SU-DHL-6 (cell line): ENCODE data around the gene PIGW.
A peak's percentile ranks its signal among the peaks of the same experiment; 100 is the strongest.

ENCODE experiments used
- H2AFZ ChIP-seq: fragments of 200-600 bp; sonication (generic); 2 replicates; pipeline ENCODE4 v1.6.1; 2014; ENCODE audit warnings: low read depth, mild to moderate bottlenecking, moderate library complexity, mixed read lengths, antibody characterized with exemption, low read length; ENCODE audit not compliant: severe bottlenecking
- H3F3A ChIP-seq: fragments of 200-600 bp; shearing (Covaris generic); 2 replicates; pipeline ENCODE4 v1.6.0; 2016; ENCODE audit warnings: antibody characterized with exemption, mild to moderate bottlenecking; ENCODE audit not compliant: insufficient read depth
- H3K27ac ChIP-seq: fragments of 200-600 bp; sonication (generic); 2 replicates; pipeline ENCODE4 v1.5.1; 2016; ENCODE audit warnings: low read depth, mild to moderate bottlenecking, low read length, moderate library complexity, mixed read lengths
- H3K27me3 ChIP-seq: fragments of 200-600 bp; sonication (generic), shearing (Covaris generic); 2 replicates; pipeline ENCODE4 v1.6.0; 2014; ENCODE audit warnings: mild to moderate bottlenecking, low read length
- H3K36me3 ChIP-seq: fragments of 200-600 bp; sonication (generic); 2 replicates; pipeline ENCODE4 v1.6.1; 2014; ENCODE audit warnings: mild to moderate bottlenecking, low read length, mixed read lengths
- H3K4me2 ChIP-seq: fragments of 300-600, 200-600 bp; shearing (Covaris generic), sonication (generic); 2 replicates; pipeline ENCODE4 v1.6.0; 2014; ENCODE audit warnings: low read length, low read depth, mild to moderate bottlenecking; ENCODE audit not compliant: poor library complexity, severe bottlenecking
- H3K4me3 ChIP-seq: fragments of 200-600 bp; sonication (generic); 2 replicates; pipeline ENCODE4 v1.5.1; 2014; ENCODE audit warnings: antibody characterized with exemption, low read length, mild to moderate bottlenecking, mixed read lengths; ENCODE audit not compliant: insufficient read depth, poor library complexity, severe bottlenecking
- H3K79me2 ChIP-seq: fragments of 200-600 bp; sonication (generic); 2 replicates; pipeline ENCODE4 v1.6.1; 2014; ENCODE audit warnings: mild to moderate bottlenecking, low read length, moderate library complexity; ENCODE audit not compliant: insufficient read depth
- H3K9ac ChIP-seq: fragments of 200-600 bp; sonication (generic); 2 replicates; pipeline ENCODE4 v1.7.0; 2014; ENCODE audit warnings: mild to moderate bottlenecking, low read length
- H3K9me2 ChIP-seq: fragments of 200-600 bp; sonication (generic); replicated peaks from 2 replicates; pipeline ENCODE4 v1.6.1; 2014; ENCODE audit warnings: low read length; ENCODE audit not compliant: insufficient read depth
- H3K9me3 ChIP-seq: fragments of 200-600 bp; sonication (generic); 2 replicates; pipeline ENCODE4 v1.6.1; 2014; ENCODE audit warnings: low read length, mixed read lengths; ENCODE audit not compliant: insufficient read depth
- H4K20me1 ChIP-seq: fragments of 200-600 bp; sonication (generic); 2 replicates; pipeline ENCODE4 v1.6.1; 2014; ENCODE audit warnings: low read depth, mild to moderate bottlenecking, antibody characterized with exemption, low read length, moderate library complexity, mixed read lengths
- CTCF ChIP-seq: fragments of 200-600 bp; sonication (generic); IDR thresholded peaks from one replicate; pipeline ENCODE4 v1.5.1; 2017; ENCODE audit warnings: antibody characterized with exemption, mild to moderate bottlenecking, low read length, moderate library complexity; ENCODE audit not compliant: insufficient read depth, poor library complexity, severe bottlenecking
- EZH2phosphoT487 ChIP-seq: fragments of 200-600 bp; sonication (generic), shearing (Covaris generic); conservative IDR thresholded peaks from 2 replicates; pipeline ENCODE4 v1.6.1; 2018; ENCODE audit warnings: mild to moderate bottlenecking, antibody characterized with exemption, low read length, moderate library complexity, mixed read lengths

Gene PIGW

GRCh38 chr17:36546418-36547093 is 11.8 kb downstream of the PIGW start:
- no peaks in the 10 kb centered on the region for H3K9me2 ChIP-seq
- H3K79me2 ChIP-seq = peaks cover 77% of the 10 kb centered on the region
- H3K27me3 ChIP-seq = no peaks in the 10 kb centered on the region
- H3K27ac ChIP-seq = peak overlapping the region; percentile 85
- peak overlapping the region; percentile 99 for H3K9ac ChIP-seq
- peaks cover 18% of the 10 kb centered on the region; the same call in 1 of the 2 replicates for H4K20me1 ChIP-seq
- peak overlapping the region; percentile 60 for H3K4me3 ChIP-seq
- TF ChIP-seq CTCF (no peak), EZH2phosphoT487 (no peak)
- peaks cover 14% of the 10 kb centered on the region; the same call in 1 of the 2 replicates for H3K36me3 ChIP-seq
- peak overlapping the region; percentile 94 for H3K4me2 ChIP-seq
- no peak overlapping the region for H2AFZ ChIP-seq
- H3F3A ChIP-seq = peaks cover 55% of the 10 kb centered on the region
- H3K9me3 ChIP-seq = no peaks in the 10 kb centered on the region

GRCh38 chr17:36547776-36548175 is 13.0 kb downstream of the PIGW start:
- Histone ChIP-seq H4K20me1 (peaks cover 28% of the 10 kb centered on the region), H3K27me3 (no peaks in the 10 kb centered on the region), H3K9me2 (no peaks in the 10 kb centered on the region), H3K4me3 (peak overlapping the region; percentile 60), H3K9me3 (no peaks in the 10 kb centered on the region), H3K27ac (peak overlapping the region; percentile 85), H3K36me3 (peaks cover 22% of the 10 kb centered on the region; the same call in 1 of the 2 replicates), H3K9ac (peak overlapping the region; percentile 99), H3K79me2 (peaks cover 87% of the 10 kb centered on the region), H3F3A (peaks cover 48% of the 10 kb centered on the region), H3K4me2 (peak overlapping the region; percentile 94), H2AFZ (no peak overlapping the region)
- no peak for TF ChIP-seq EZH2phosphoT487
- TF ChIP-seq CTCF = no peak

- Histone ChIP-seq H3F3A (peaks cover 48% of the 10 kb centered on the region), H3K27me3 (no peaks in the 10 kb centered on the region), H3K79me2 (peaks cover 99% of the 10 kb centered on the region), H2AFZ (no peak overlapping the region), H3K9me2 (no peaks in the 10 kb centered on the region), H4K20me1 (peaks cover 44% of the 10 kb centered on the region), H3K9ac (0 out of 2 replicates have a peak overlapping the region, but pooled peaks have one; percentile 2), H3K27ac (peak overlapping the region; percentile 83), H3K4me3 (peak overlapping the region; percentile 25), H3K4me2 (peak overlapping the region; percentile 58), H3K9me3 (no peaks in the 10 kb centered on the region), H3K36me3 (peaks cover 36% of the 10 kb centered on the region; the same call in 1 of the 2 replicates)
- TF ChIP-seq CTCF (no peak), EZH2phosphoT487 (no peak)
These were observed 16.0 kb downstream of the PIGW start for GRCh38 chr17:36550491-36551417.
